EH (cell line): ENCODE results near the gene CCNT1.
"Not testable (repeated sequence)": the region's sequence is repeated elsewhere in the genome, so short reads cannot be mapped to it uniquely, and the experiment has no call there.

Experiments
- DNase-seq: peaks from one replicate; pipeline ENCODE4 v3.0.0-alpha.2; 2015; ENCODE audit warnings: low read depth

Gene CCNT1

GRCh38 chr12:48691826-48692487 is 24.6 kb downstream of the CCNT1 start:
- no peak for DNase-seq

- no peak for DNase-seq
These were observed 25.5 kb downstream of the CCNT1 start for GRCh38 chr12:48690990-48691389.

GRCh38 chr12:48690436-48690835 is 26.1 kb downstream of the CCNT1 start:
- DNase-seq, result no peak

GRCh38 chr12:48688836-48689235 is 27.7 kb downstream of the CCNT1 start:
- DNase-seq, result no peak

- DNase-seq, result no peak
These were observed 28.9 kb downstream of the CCNT1 start for GRCh38 chr12:48687592-48687991.

- no peak for DNase-seq
These were observed 29.7 kb downstream of the CCNT1 start for GRCh38 chr12:48686615-48687334.

- no peak for DNase-seq
These were observed 30.4 kb downstream of the CCNT1 start for GRCh38 chr12:48686037-48686595.

GRCh38 chr12:48683534-48683933 is 33.0 kb downstream of the CCNT1 start:
- DNase-seq, result no peak

- no peak for DNase-seq
These were observed 33.6 kb downstream of the CCNT1 start for GRCh38 chr12:48682927-48683326.

- DNase-seq, result not testable (repeated sequence)
These were observed 34.0 kb downstream of the CCNT1 start for GRCh38 chr12:48682533-48682905.

- peak; percentile 99 for DNase-seq
These were observed 34.6 kb downstream of the CCNT1 start, which contains the start of gene KANSL2 for GRCh38 chr12:48681710-48682532. TSS of gene KANSL2 (minus strand) at chr12:48682238. CDS start at chr12:48681632, 606 bp downstream.

GRCh38 chr12:48681399-48681709 is 35.2 kb downstream of the CCNT1 start:
- peak; percentile 34 for DNase-seq

GRCh38 chr12:48680861-48681260 is 35.6 kb downstream of the CCNT1 start:
- no peak for DNase-seq

- no peak for DNase-seq
These were observed 37.8 kb downstream of the CCNT1 start for GRCh38 chr12:48678551-48679185.

- peak; percentile 53 for DNase-seq
These were observed 45.2 kb downstream of the CCNT1 start for GRCh38 chr12:48671231-48671856.

- DNase-seq, result no peak
These were observed 47.5 kb downstream of the CCNT1 start for GRCh38 chr12:48668996-48669395.

- DNase-seq, result no peak
These were observed 56.6 kb downstream of the CCNT1 start for GRCh38 chr12:48659863-48660262.

GRCh38 chr12:48651681-48652080 is 64.8 kb downstream of the CCNT1 start:
- DNase-seq, result no peak

- DNase-seq, result not testable (repeated sequence)
These were observed 71.2 kb downstream of the CCNT1 start for GRCh38 chr12:48645354-48645753.

- DNase-seq, result no peak
These were observed 73.5 kb downstream of the CCNT1 start for GRCh38 chr12:48643011-48643410.

- not testable (repeated sequence) for DNase-seq
These were observed 74.6 kb downstream of the CCNT1 start for GRCh38 chr12:48641752-48642555.
